DOHH2 (cell line): ENCODE results near the gene CD209.

Source experiments
- H3F3A ChIP-seq: fragments of 200-600 bp; sonication (generic), shearing (Covaris generic); 2 replicates; pipeline ENCODE4 v1.6.0; 2016; ENCODE audit warnings: antibody characterized with exemption, mild to moderate bottlenecking; ENCODE audit not compliant: control insufficient read depth, insufficient read depth
- H3K27ac ChIP-seq: fragments of 200-600 bp; sonication (generic); 2 replicates; pipeline ENCODE4 v1.5.1; 2014; ENCODE audit warnings: low read depth, mild to moderate bottlenecking, low read length, moderate library complexity
- H3K27me3 ChIP-seq: fragments of 200-600 bp; sonication (generic); 2 replicates; pipeline ENCODE4 v1.6.1; 2014; ENCODE audit warnings: mild to moderate bottlenecking, low read length, mixed read lengths; ENCODE audit not compliant: control insufficient read depth
- H3K36me3 ChIP-seq: fragments of 200-600 bp; sonication (generic); 2 replicates; pipeline ENCODE4 v1.6.1; 2014; ENCODE audit warnings: mild to moderate bottlenecking, low read length, moderate library complexity, mixed read lengths; ENCODE audit not compliant: control insufficient read depth
- H3K4me1 ChIP-seq: fragments of 200-600 bp; sonication (generic); 2 replicates; pipeline ENCODE4 v1.6.1; 2014; ENCODE audit warnings: mild to moderate bottlenecking, low read length, mixed read lengths; ENCODE audit not compliant: control insufficient read depth
- H3K4me2 ChIP-seq: fragments of 200-600 bp; sonication (generic); 2 replicates; pipeline ENCODE4 v1.6.0; 2014; ENCODE audit warnings: mild to moderate bottlenecking, low read length, moderate library complexity
- H3K4me3 ChIP-seq: fragments of 200-600 bp; sonication (generic); 2 replicates; pipeline ENCODE4 v1.5.1; 2014; ENCODE audit warnings: mild to moderate bottlenecking, low read length, mixed read lengths
- H3K79me2 ChIP-seq: fragments of 200-600 bp; sonication (generic); 2 replicates; pipeline ENCODE4 v1.6.1; 2014; ENCODE audit warnings: mild to moderate bottlenecking, low read length, mixed read lengths; ENCODE audit not compliant: control insufficient read depth
- H3K9me2 ChIP-seq: fragments of 200-600 bp; sonication (generic); replicated peaks from 2 replicates; pipeline ENCODE4 v1.6.1; 2014; ENCODE audit warnings: mild to moderate bottlenecking, low read length, mixed read lengths; ENCODE audit not compliant: control insufficient read depth
- H3K9me3 ChIP-seq: fragments of 200-600 bp; sonication (generic); 2 replicates; pipeline ENCODE4 v1.6.1; 2014; ENCODE audit warnings: antibody characterized with exemption, low read length, mixed read lengths; ENCODE audit not compliant: control insufficient read depth, insufficient read depth
- H4K20me1 ChIP-seq: fragments of 200-600 bp; sonication (generic); 2 replicates; pipeline ENCODE4 v1.6.0; 2014; ENCODE audit warnings: low read depth, mild to moderate bottlenecking, antibody characterized with exemption, low read length, moderate library complexity; ENCODE audit not compliant: control insufficient read depth, insufficient read depth
- CTCF ChIP-seq: fragments of 200-600 bp; sonication (generic); IDR thresholded peaks from one replicate; pipeline ENCODE4 v1.5.1; 2014; ENCODE audit warnings: antibody characterized with exemption, mild to moderate bottlenecking, low read depth, low read length; ENCODE audit not compliant: poor library complexity, severe bottlenecking
- EZH2phosphoT487 ChIP-seq: fragments of 200-600 bp; sonication (generic); IDR thresholded peaks from 2 replicates; pipeline ENCODE4 v1.6.1; 2017; ENCODE audit warnings: borderline replicate concordance, mild to moderate bottlenecking, antibody characterized with exemption, low read length, moderate library complexity, mixed read lengths

The CD209 gene

GRCh38 chr19:7731218-7731595 lies 16.1 kb downstream of the CD209 start:
- no peaks in the 10 kb centered on the region for H3K36me3 ChIP-seq
- H3K9me3 ChIP-seq = no peaks in the 10 kb centered on the region
- no peaks in the 10 kb centered on the region for H3K79me2 ChIP-seq
- no peak for TF ChIP-seq EZH2phosphoT487
- TF ChIP-seq CTCF = no peak
- H3F3A ChIP-seq = no peaks in the 10 kb centered on the region
- peaks cover 19% of the 10 kb centered on the region for H3K27me3 ChIP-seq
- no peak overlapping the region for H3K4me3 ChIP-seq
- H3K4me1 ChIP-seq = no peaks in the 10 kb centered on the region
- H4K20me1 ChIP-seq = no peaks in the 10 kb centered on the region
- no peaks in the 10 kb centered on the region for H3K9me2 ChIP-seq
- H3K4me2 ChIP-seq = no peak overlapping the region
- no peak overlapping the region for H3K27ac ChIP-seq

GRCh38 chr19:7730286-7731217 lies 16.8 kb downstream of the CD209 start:
- no peaks in the 10 kb centered on the region for H3F3A ChIP-seq
- no peaks in the 10 kb centered on the region for H3K36me3 ChIP-seq
- H3K79me2 ChIP-seq = no peaks in the 10 kb centered on the region
- H3K27ac ChIP-seq = no peak overlapping the region
- H3K9me3 ChIP-seq = no peaks in the 10 kb centered on the region
- TF ChIP-seq EZH2phosphoT487 (no peak), CTCF (no peak)
- no peak overlapping the region for H3K4me3 ChIP-seq
- H3K4me1 ChIP-seq = no peaks in the 10 kb centered on the region
- no peaks in the 10 kb centered on the region for H3K9me2 ChIP-seq
- no peaks in the 10 kb centered on the region for H4K20me1 ChIP-seq
- no peak overlapping the region for H3K4me2 ChIP-seq
- H3K27me3 ChIP-seq = peaks cover 15% of the 10 kb centered on the region; the same call in 1 of the 2 replicates

- Histone ChIP-seq H3K27me3 (peaks cover 15% of the 10 kb centered on the region), H4K20me1 (no peaks in the 10 kb centered on the region), H3K4me1 (no peaks in the 10 kb centered on the region), H3K4me3 (no peak overlapping the region), H3K36me3 (no peaks in the 10 kb centered on the region), H3K79me2 (no peaks in the 10 kb centered on the region), H3K27ac (no peak overlapping the region), H3K9me3 (no peaks in the 10 kb centered on the region), H3K9me2 (no peaks in the 10 kb centered on the region), H3K4me2 (no peak overlapping the region), H3F3A (no peaks in the 10 kb centered on the region)
- TF ChIP-seq CTCF (no peak), EZH2phosphoT487 (no peak)
Measured at GRCh38 chr19:7729831-7730285, 17.5 kb downstream of the CD209 start.
